ENCODE results near the gene ICAM4.

Gene ICAM4

DNA sequence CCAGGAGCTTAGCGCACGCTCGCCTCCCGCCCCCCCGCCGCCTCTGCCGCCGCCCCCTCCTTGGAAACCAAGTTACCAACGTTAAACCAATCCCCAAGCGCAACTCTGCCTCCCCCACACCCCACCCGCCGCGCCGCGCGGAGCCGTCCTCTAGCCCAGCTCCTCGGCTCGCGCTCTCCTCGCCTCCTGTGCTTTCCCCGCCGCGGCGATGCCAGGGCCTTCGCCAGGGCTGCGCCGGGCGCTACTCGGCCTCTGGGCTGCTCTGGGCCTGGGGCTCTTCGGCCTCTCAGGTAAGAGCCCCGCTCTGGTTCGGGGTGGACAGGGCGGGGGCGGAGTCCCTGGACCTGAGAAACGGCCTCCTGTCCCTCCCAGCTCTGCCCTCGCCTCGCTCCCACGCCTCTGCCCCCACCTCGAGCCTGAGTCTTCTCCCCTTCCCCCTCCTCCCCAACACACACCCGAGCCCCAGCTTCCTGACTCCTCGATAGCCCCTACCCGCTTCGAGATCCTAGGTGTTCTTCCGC, 3.1 kb downstream of the ICAM4 start, which contains the start of gene ICAM5:
ICAM5 (plus strand) TSS at position 117 of the 521 bp plus-strand sequence; CDS start at position 209, 92 bp downstream.
- TF ChIP-seq, protein P1, sequence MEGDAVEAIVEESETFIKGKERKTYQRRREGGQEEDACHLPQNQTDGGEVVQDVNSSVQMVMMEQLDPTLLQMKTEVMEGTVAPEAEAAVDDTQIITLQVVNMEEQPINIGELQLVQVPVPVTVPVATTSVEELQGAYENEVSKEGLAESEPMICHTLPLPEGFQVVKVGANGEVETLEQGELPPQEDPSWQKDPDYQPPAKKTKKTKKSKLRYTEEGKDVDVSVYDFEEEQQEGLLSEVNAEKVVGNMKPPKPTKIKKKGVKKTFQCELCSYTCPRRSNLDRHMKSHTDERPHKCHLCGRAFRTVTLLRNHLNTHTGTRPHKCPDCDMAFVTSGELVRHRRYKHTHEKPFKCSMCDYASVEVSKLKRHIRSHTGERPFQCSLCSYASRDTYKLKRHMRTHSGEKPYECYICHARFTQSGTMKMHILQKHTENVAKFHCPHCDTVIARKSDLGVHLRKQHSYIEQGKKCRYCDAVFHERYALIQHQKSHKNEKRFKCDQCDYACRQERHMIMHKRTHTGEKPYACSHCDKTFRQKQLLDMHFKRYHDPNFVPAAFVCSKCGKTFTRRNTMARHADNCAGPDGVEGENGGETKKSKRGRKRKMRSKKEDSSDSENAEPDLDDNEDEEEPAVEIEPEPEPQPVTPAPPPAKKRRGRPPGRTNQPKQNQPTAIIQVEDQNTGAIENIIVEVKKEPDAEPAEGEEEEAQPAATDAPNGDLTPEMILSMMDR (IDR thresholded peaks at IDR 0.05; ENCODE audit: extremely low read depth, missing control alignments) = no peak
- no peak for DNase-seq (ENCODE audit: low spot score)

DNA sequence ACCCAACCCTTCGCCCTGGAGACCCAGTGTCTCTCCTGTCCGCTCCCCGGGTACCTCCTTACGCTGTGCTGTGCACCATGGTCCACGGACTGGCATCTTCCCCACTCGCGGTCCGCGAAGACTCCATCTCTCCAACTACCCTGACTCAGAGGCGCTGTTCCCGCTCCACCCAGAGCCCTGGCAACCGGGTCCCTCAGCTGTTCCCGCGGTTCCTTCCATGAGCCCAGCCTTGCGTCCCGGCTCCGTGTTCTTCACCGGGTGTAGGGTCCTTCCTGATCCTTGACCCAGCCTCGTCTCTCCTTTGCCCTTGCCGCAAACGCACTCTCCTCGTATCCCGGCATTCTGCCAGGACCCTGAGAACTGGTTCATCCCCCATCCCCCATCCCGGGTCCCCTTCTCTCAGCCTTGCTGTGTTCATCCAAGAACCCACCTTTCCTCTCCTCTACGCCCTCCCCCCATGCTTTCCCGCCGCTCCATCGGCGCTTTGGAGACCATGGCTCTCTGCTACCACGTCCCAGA, 3.7 kb downstream of the ICAM4 start:
- DNase-seq (ENCODE audit: low spot score) = no peak
- TF ChIP-seq, protein P1 (IDR thresholded peaks at IDR 0.05; ENCODE audit: extremely low read depth, missing control alignments) = no peak

DNA sequence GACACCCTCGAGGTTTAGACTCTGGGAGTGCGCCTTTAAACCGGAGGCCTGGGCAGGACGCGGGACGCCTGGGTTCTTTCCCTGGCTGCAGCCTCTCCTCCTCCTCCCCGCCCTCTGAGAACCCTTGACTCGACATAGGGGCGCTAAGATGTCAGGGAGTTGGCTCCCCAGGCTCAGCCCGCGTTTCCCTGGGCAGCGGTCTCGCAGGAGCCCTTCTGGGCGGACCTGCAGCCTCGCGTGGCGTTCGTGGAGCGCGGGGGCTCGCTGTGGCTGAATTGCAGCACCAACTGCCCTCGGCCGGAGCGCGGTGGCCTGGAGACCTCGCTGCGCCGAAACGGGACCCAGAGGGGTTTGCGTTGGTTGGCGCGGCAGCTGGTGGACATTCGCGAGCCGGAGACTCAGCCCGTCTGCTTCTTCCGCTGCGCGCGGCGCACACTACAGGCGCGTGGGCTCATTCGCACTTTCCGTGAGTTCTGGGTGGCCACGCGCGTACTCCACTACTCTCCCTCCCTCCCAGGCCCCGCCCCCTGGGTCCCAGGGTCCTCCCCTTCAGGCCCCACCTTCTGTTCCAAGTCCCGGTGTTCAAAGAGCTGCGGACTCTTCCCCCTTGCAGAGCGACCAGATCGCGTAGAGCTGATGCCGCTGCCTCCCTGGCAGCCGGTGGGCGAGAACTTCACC, 4.3 kb downstream of the ICAM4 start:
- TF ChIP-seq, protein P1 (IDR thresholded peaks at IDR 0.05; ENCODE audit: extremely low read depth, missing control alignments) = no peak
- peak; percentile 73 for DNase-seq (ENCODE audit: low spot score)

DNA sequence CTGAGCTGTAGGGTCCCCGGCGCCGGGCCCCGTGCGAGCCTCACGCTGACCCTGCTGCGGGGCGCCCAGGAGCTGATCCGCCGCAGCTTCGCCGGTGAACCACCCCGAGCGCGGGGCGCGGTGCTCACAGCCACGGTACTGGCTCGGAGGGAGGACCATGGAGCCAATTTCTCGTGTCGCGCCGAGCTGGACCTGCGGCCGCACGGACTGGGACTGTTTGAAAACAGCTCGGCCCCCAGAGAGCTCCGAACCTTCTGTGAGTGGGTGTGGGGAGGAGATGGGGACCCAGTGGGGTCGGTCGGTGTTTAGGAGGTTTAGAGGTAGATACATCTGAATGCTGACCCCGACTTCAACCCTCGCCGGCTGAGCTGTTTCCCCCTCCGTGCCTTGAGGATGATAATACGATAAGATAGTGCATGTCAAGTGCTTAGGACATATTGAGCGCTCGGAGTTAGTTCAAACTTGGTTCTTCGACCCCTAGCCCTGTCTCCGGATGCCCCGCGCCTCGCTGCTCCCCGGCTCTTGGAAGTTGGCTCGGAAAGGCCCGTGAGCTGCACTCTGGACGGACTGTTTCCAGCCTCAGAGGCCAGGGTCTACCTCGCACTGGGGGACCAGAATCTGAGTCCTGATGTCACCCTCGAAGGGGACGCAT, 4.9 kb downstream of the ICAM4 start:
- TF ChIP-seq, protein P1 (IDR thresholded peaks at IDR 0.05; ENCODE audit: extremely low read depth, missing control alignments) = no peak
- no peak for DNase-seq (ENCODE audit: low spot score)

DNA sequence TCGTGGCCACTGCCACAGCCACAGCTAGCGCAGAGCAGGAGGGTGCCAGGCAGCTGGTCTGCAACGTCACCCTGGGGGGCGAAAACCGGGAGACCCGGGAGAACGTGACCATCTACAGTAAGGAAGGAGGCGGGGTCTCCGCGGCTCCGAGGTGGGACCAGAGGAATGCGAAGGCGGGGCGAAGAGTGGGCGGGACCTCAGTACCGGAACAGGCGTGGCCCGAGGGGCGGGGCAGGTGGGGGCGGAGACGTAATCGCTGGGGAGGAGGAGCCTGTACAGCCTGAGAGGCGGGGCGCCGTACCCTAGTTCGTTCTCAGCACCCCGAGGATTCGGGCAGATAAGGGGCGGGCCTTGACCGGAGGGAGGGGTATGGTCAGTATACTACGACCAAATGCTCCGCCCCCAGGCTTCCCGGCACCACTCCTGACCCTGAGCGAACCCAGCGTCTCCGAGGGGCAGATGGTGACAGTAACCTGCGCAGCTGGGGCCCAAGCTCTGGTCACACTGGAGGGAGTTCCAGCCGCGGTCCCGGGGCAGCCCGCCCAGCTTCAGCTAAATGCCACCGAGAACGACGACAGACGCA, 5.5 kb downstream of the ICAM4 start:
- TF ChIP-seq, protein P1 (IDR thresholded peaks at IDR 0.05; ENCODE audit: extremely low read depth, missing control alignments) = no peak
- peak; percentile 93 for DNase-seq (ENCODE audit: low spot score)

DNA sequence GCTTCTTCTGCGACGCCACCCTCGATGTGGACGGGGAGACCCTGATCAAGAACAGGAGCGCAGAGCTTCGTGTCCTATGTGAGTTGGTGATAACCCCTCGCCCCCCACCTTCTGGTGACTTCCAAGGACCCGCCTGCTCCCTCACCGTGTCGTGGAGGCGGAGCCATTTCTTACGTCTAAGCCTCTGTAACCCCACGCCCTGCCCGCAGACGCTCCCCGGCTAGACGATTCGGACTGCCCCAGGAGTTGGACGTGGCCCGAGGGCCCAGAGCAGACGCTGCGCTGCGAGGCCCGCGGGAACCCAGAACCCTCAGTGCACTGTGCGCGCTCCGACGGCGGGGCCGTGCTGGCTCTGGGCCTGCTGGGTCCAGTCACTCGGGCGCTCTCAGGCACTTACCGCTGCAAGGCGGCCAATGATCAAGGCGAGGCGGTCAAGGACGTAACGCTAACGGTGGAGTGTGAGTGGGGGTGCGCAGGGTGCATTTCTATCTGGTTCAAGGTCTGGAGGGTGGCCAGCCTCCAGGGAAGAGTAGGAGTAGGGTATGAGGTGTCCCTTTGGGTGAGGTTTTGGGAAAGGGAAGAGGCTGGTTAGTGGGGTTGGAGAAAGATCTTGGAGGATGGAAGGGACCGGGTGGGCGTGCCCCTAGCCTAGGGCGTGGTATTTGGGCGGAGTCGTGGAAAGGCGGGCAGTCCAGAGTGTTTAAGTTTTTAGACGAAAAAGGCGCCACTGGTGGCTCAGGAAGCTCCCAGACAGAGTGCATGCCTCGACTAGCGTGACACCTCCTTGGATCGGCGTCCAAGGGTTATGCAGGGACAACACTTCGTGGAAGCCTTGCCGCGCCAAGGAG, 6.3 kb downstream of the ICAM4 start:
- TF ChIP-seq, protein P1 (IDR thresholded peaks at IDR 0.05; ENCODE audit: extremely low read depth, missing control alignments) = no peak
- DNase-seq (ENCODE audit: low spot score) = no peak

All from GM20000 (cell line).